Skeletal muscle cell (primary cell): Measurements from ENCODE around the gene CHST5.

Source experiments
- DNase-seq: peaks from one replicate; pipeline ENCODE4 v3.0.0-alpha.2; 2010; ENCODE audit warnings: low read depth
- H3K4me3 ChIP-seq: 2 replicates; pipeline ENCODE4 v1.5.1; 2011; ENCODE audit warnings: low read depth, mild to moderate bottlenecking, control low read depth, low read length, moderate library complexity

Gene CHST5

DNA sequence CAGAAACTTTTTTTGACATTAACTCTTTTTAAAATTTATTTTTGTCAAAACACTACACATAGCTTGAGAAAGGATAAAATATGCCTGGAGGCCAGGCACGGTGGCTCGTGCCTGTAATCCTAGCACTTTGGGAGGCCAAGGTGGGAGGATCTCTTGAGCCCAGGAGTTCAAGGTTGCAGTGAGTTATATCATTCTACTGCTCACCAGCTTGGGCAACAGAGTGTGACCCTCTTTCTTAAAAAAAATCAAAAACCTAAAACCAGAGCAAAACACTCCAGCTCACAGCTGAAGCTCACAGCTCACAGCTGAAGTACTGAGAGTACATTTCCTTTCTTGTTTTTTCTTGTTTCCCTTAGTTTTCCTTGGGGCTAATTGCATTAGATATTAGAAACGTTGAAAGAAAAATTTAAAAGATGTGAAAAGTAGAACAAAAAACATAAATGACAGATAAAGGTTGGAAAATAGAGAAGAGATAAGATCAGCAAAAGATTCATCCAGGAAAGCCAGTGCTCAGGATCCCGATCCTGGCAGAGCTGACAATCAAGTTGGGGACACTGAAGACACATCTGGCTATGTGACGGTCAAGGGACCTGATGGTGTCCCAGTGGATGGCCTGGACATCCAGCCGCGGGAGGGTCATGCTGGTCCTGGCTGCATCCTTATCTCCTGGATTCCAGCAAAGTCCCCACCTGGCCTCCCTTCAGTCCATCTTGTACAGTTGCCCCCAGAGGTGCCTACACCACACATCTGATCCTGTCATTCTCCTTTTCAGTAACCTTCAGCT lies 50.5 kb downstream of the CHST5 start:
- DNase-seq, result no peak
- H3K4me3 ChIP-seq, result no peak overlapping the region

DNA sequence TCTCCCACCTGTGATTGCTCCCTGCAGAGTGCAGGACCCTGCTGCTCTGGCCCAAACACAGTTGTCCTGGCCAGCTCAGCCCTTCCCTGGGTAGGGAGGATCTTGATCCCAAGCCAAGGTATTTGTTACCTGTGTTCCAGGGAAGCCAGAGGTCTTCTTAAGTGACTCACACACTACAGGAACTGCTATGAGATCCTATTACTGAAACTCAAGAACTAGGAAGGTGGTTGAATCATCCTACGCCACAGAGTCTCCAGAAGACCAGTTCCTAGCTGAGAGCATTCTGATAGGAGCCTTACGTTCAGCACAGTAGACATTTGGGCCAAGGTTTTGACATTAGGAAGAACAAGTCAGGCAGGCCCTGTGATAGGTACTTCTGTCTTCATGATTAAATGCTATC lies 52.7 kb downstream of the CHST5 start:
- DNase-seq, result no peak
- no peak overlapping the region for H3K4me3 ChIP-seq

DNA sequence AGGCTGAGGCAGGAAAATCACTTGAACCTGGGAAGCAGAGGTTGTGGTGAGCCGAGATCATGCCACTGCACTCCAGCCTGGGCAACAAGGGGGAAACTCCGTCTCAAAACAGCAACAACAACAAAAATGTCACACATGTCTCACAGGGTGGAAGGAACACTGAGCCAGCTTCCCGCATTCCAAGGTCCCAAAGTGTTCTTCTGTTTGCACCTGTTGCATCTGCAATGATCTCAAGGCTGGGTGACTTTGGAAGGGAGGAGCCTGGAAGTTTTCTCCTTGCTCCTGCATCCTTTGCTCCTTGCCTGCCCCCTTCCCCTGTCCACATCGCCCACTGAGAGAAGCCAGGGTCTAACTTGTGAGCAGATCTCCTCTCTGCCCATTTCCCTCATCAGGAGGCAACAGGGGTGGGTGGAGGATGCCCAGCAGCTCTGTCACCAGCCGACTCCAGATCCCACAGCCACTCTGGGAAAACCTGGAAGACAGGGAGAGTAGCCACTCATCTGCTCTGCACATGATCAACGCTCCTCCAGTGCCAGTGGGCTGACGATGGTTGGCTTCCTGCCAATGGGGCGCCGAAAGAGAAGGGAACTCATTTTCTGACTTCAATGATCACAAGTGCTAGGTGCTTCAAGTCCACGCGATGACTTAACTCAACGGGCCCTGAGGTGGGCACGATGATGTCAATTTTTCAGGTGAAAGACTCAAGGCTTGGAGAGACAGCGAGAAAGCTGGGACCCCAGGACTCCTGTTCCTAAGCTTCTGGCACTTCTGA lies 53.3 kb downstream of the CHST5 start:
- no peak for DNase-seq
- no peak overlapping the region for H3K4me3 ChIP-seq

DNA sequence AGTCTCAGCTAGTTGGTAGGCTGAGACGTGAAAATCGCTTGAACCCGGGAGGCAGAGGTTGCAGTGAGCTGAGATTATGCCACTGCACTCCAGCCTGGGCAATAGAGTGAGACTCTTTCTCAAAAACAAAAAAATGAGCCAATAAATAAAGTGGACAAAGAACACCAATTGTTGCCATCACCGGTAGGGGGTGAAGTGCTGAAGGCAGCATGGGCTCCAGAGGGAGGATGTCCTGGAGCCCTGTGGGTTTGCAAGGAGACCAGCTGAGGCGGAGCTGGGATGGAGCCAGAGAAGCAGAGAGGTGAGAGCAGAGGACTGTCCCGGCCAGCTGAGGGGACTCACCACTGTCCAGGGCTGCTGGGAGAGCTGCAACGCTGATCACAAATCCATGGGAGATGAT lies 54.4 kb downstream of the CHST5 start:
- no peak for DNase-seq

DNA sequence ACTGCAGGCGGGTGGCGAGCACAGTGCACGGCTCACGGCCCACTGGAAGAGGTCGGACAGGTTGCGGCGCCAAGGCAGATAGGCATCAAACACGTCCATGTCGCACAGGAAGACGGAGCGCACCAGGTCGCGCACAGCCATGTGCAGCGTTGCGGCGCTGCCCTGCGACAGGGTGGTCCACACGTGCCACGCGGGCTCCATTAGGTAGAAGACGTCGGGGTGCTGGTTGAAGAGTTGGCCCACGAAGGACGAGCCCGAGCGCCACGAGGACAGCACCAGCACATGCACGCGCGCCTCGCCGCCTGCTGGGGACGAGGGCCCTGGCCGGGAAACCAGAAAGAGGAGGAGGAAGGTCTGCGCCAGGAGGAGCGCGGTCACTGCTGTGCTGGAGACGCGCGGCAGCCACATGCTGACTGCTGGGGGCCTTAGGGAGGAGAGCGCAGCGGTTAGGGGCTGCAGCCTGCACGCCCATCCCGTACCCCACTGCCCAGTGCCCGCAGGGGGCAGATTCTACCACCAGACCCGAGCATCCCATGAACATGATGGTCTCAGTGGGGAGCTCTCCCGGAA lies 56.4 kb downstream of the CHST5 start:
- H3K4me3 ChIP-seq, result no peak overlapping the region
- DNase-seq, result no peak

More for the DNA sequence above, 54.4 kb downstream of the CHST5 start:
- no peak overlapping the region for H3K4me3 ChIP-seq
